Nephron (organoid): ENCODE data around the gene AMFR.

Source experiments
- H3K27ac Mint-ChIP-seq, 3 experiments: 2 replicates each; pipeline ENCODE4 v1.8.0; 2020; ENCODE audit warnings: mixed read lengths in 3 of 3, mild to moderate bottlenecking in 2 of 3, moderate library complexity in 1 of 3
- H3K27me3 Mint-ChIP-seq: 2 replicates; pipeline ENCODE4 v1.8.0; 2021; ENCODE audit warnings: low read depth, mild to moderate bottlenecking, moderate library complexity, mixed read lengths
- H3K36me3 Mint-ChIP-seq: 2 replicates; pipeline ENCODE4 v1.8.0; 2020; ENCODE audit warnings: low read depth, mixed read lengths
- H3K4me1 Mint-ChIP-seq: 2 replicates; pipeline ENCODE4 v1.8.0; 2020; ENCODE audit warnings: mixed read lengths
- H3K4me3 Mint-ChIP-seq, 3 experiments: 2 replicates each; pipeline ENCODE4 v1.8.0; 2020; ENCODE audit warnings: mild to moderate bottlenecking in 3 of 3, mixed read lengths in 3 of 3, moderate library complexity in 2 of 3
- H3K9me3 Mint-ChIP-seq: 2 replicates; pipeline ENCODE4 v1.8.0; 2020; ENCODE audit warnings: mixed read lengths
- CTCF ChIP-seq, 3 experiments: fragments of 200-600 bp; sonication (generic); IDR thresholded peaks; one replicate each; pipeline ENCODE4 v1.5.0; 2021; ENCODE audit warnings: antibody characterized with exemption in 3 of 3; ENCODE audit not compliant: unreplicated experiment in 3 of 3

AMFR gene

DNA sequence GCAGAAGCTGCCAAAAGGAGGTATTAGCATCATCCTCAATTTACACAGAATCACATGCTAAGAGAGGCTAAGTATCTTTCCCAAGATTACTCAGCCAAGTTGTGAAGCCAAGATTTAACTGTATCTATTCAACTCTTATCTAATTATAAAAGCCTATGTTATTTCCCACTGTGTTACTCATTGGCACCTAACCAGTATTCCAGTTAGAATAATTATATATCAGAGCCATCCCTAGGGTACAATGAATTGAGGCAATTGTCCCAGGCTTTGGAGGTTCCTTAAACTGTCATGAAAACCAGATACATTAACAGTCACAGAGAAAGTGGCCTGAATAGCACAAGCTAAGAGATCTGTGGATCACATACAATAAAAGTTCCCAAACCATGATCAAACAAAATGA is 10.9 kb upstream of the AMFR start:
- TF ChIP-seq CTCF (IDR thresholded peaks at IDR 0.05; ENCODE audit: unreplicated experiment in 3 of 3): no peak
- no peak overlapping the region for H3K27ac Mint-ChIP-seq
- no peaks in the 10 kb centered on the region for H3K4me1 Mint-ChIP-seq
- peaks cover 60% of the 10 kb centered on the region for H3K36me3 Mint-ChIP-seq
- H3K9me3 Mint-ChIP-seq: no peaks in the 10 kb centered on the region
- H3K27me3 Mint-ChIP-seq: no peaks in the 10 kb centered on the region
- H3K4me3 Mint-ChIP-seq: no peak overlapping the region

DNA sequence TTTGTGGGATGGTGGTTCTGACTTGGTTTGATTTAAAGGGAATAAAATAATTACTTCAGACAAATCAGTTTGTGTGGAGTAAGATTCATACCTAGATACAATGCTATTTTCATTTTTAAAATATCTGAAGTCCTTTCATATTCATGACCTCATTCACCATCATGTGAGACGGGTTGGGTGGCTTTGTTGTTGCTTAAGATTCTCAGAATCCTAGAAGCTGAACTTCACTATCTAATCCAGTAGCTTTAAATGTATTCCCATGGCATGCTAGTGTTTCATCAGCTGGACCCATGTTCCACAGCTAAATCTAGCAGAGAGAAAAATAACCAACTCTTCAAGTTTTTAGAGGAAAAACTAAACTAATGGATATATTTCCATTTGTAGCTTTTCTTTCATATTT is 2.7 kb upstream of the AMFR start:
- H3K27ac Mint-ChIP-seq: no peak overlapping the region
- no peaks in the 10 kb centered on the region for H3K27me3 Mint-ChIP-seq
- TF ChIP-seq CTCF (IDR thresholded peaks at IDR 0.05; ENCODE audit: unreplicated experiment in 3 of 3): no peak

DNA sequence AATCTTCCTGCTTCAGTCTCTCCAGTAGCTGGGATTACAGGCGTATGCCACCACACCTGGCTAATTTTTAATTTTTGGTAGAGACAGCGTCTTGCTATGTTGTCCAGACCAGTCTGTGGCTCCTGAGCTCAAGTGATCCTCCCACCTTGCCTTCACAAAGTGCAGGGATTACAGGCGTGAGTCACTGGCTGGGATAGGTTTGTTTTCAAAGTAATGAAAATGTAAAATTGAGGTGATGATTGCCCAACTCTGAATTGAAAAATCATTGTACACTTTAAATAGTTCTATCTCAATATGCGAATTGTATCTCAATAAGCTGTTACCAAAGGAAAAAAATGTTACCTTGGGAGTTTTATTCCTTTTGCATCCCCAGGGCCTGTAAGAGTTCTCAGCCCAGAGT is 1.2 kb upstream of the AMFR start:
- peak overlapping the region in 1 of 3 experiments; percentile 63 for H3K27ac Mint-ChIP-seq
- H3K27me3 Mint-ChIP-seq: no peaks in the 10 kb centered on the region
- H3K36me3 Mint-ChIP-seq: peaks cover 19% of the 10 kb centered on the region

More for the DNA sequence above, 2.7 kb upstream of the AMFR start:
- Mint-ChIP-seq H3K4me1 (peaks cover 16% of the 10 kb centered on the region), H3K36me3 (peaks cover 28% of the 10 kb centered on the region), H3K9me3 (no peaks in the 10 kb centered on the region), H3K4me3 (peak overlapping the region; percentile 23 to 89 (median 29))

DNA sequence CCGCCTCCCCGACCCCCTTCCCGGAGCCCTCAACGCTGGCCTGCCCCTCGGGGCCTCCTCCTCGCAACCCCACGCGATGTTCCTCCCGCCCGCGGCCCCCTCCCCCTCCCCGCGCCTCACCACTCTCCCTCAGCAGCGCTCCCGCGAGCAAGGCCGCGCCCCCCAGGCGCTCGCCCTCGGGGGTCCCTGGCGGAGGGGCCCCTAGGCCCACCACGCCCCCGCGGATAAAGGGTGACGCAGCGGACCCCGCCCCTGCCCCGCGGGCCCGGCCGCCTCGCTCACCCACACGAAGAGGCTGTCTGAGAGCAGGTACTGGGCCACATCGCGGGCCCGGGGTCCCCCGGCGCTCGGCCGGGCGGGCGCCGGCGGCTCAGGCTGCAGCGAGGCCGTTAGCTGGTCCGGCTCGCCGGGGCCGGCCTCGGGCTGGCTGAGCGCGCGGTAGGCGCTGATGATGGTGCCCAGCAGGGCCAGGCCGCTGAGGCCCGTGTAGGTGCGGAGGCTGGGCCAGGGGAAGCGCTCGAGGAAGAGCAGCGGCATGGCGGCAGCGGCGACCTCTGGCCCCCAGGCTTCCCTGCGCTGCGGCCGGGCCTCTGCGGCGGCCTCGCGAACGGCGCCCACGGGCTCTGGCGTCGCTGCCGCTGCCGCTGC is 430 bp downstream of the AMFR start:
- Mint-ChIP-seq H3K9me3 (no peaks in the 10 kb centered on the region), H3K4me3 (peak overlapping the region; percentile 94 to 98 (median 98)), H3K36me3 (peaks cover 7% of the 10 kb centered on the region), H3K4me1 (peaks cover 26% of the 10 kb centered on the region), H3K27ac (peak overlapping the region in 2 of 3 experiments; percentile 79 to 81), H3K27me3 (no peaks in the 10 kb centered on the region)
- no peak for TF ChIP-seq CTCF (IDR thresholded peaks at IDR 0.05; ENCODE audit: unreplicated experiment in 3 of 3)

More for the DNA sequence above, 1.2 kb upstream of the AMFR start:
- no peak for TF ChIP-seq CTCF (IDR thresholded peaks at IDR 0.05; ENCODE audit: unreplicated experiment in 3 of 3)
- Mint-ChIP-seq H3K4me1 (peaks cover 21% of the 10 kb centered on the region), H3K4me3 (peak overlapping the region; percentile 80 to 89 (median 87)), H3K9me3 (no peaks in the 10 kb centered on the region)

GRCh38 chr16:56424404-56424764 is 961 bp downstream of the AMFR start:
- Mint-ChIP-seq H3K9me3 (no peaks in the 10 kb centered on the region), H3K4me3 (peak overlapping the region; percentile 94 to 98 (median 98)), H3K36me3 (peaks cover 4% of the 10 kb centered on the region), H3K27ac (peak overlapping the region; percentile 79 to 81 (median 79)), H3K4me1 (peaks cover 26% of the 10 kb centered on the region), H3K27me3 (no peaks in the 10 kb centered on the region)
- no peak for TF ChIP-seq CTCF (IDR thresholded peaks at IDR 0.05; ENCODE audit: unreplicated experiment in 3 of 3)
